OCI-LY3 (cell line): ENCODE data around the gene ABHD5.

Experiments
- H2AFZ ChIP-seq: fragments of 200-600, 300-600 bp; shearing (Covaris generic); 2 replicates; pipeline ENCODE4 v1.6.0; 2014; ENCODE audit warnings: antibody characterized with exemption, low read depth, low read length
- H3K27ac ChIP-seq: fragments of 200-600, 300-600 bp; sonication (generic); 2 replicates; pipeline ENCODE4 v1.5.1; 2014; ENCODE audit warnings: mild to moderate bottlenecking, low read length, moderate library complexity, mixed read lengths
- H3K27me3 ChIP-seq: fragments of 200-600, 300-600 bp; sonication (generic); 2 replicates; pipeline ENCODE4 v1.6.1; 2014; ENCODE audit warnings: low read depth, low read length, mixed read lengths
- H3K36me3 ChIP-seq: fragments of 200-600, 300-600 bp; sonication (generic); replicated peaks from 2 replicates; pipeline ENCODE3; 2014; ENCODE audit warnings: low read depth, low read length, mixed read lengths
- H3K4me1 ChIP-seq: fragments of 300-600, 200-600 bp; sonication (generic); 2 replicates; pipeline ENCODE4 v1.6.1; 2014; ENCODE audit warnings: low read length, mixed read lengths
- H3K4me2 ChIP-seq: fragments of 200-600, 300-600 bp; sonication (generic); 2 replicates; pipeline ENCODE4 v1.6.1; 2014; ENCODE audit warnings: low read length, mixed read lengths
- H3K4me3 ChIP-seq: fragments of 300-600, 200-600 bp; sonication (generic); 2 replicates; pipeline ENCODE4 v1.5.1; 2014; ENCODE audit warnings: antibody characterized with exemption, mild to moderate bottlenecking, low read length, moderate library complexity
- H3K79me2 ChIP-seq: fragments of 300-600, 200-600 bp; shearing (Covaris generic); 2 replicates; pipeline ENCODE4 v1.6.1; 2014; ENCODE audit warnings: mild to moderate bottlenecking, low read length, mixed read lengths
- H3K9ac ChIP-seq: fragments of 300-600, 200-600 bp; shearing (Covaris generic); 2 replicates; pipeline ENCODE4 v1.6.0; 2014; ENCODE audit warnings: mild to moderate bottlenecking, low read length, moderate library complexity
- H3K9me3 ChIP-seq: fragments of 200-600, 300-600 bp; shearing (Covaris generic); 2 replicates; pipeline ENCODE4 v1.6.1; 2014; ENCODE audit warnings: low read length, mixed read lengths; ENCODE audit not compliant: insufficient read depth
- H4K20me1 ChIP-seq: fragments of 200-600, 300-600 bp; sonication (generic); 2 replicates; pipeline ENCODE4 v1.6.1; 2016; ENCODE audit warnings: low read length, mixed read lengths; ENCODE audit not compliant: insufficient read depth
- CTCF ChIP-seq: fragments of 200-600, 300-600 bp; sonication (generic); IDR thresholded peaks from 2 replicates; pipeline ENCODE4 v1.5.1; 2014; ENCODE audit warnings: antibody characterized with exemption, low read length, low read depth
- EZH2phosphoT487 ChIP-seq: fragments of 200-600 bp; shearing (Covaris generic); IDR thresholded peaks from 2 replicates; pipeline ENCODE4 v1.6.1; 2018; ENCODE audit warnings: antibody characterized with exemption, mixed run types, low read depth

Gene ABHD5

DNA sequence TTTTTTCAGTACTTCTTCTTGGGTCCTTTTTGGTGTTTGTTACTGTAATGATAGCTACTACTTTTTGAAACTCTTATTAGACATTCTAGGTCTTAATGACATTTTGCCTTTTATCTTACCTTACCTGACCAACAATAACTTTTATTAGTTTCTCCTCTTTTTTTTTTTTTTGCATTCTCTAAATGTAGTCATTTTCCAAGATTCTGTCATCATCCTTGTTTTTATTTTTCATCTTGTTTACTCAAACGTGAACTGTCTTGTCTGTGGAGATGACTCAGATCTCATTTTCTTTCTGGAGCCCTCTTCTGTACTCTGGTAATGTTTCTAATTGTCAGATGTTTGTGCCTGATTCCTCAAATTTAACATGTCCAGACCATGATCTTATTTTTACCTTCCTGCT lies 2.9 kb downstream of the ABHD5 start:
- Histone ChIP-seq H3K4me1 (peaks cover 16% of the 10 kb centered on the region), H3K4me2 (no peak overlapping the region), H3K4me3 (no peak overlapping the region), H3K27me3 (no peaks in the 10 kb centered on the region), H3K9me3 (no peaks in the 10 kb centered on the region), H2AFZ (no peak overlapping the region), H3K79me2 (peaks cover 58% of the 10 kb centered on the region), H4K20me1 (no peaks in the 10 kb centered on the region), H3K36me3 (no peaks in the 10 kb centered on the region), H3K27ac (no peak overlapping the region), H3K9ac (no peak overlapping the region)
- TF ChIP-seq CTCF: no peak
- TF ChIP-seq EZH2phosphoT487: no peak

DNA sequence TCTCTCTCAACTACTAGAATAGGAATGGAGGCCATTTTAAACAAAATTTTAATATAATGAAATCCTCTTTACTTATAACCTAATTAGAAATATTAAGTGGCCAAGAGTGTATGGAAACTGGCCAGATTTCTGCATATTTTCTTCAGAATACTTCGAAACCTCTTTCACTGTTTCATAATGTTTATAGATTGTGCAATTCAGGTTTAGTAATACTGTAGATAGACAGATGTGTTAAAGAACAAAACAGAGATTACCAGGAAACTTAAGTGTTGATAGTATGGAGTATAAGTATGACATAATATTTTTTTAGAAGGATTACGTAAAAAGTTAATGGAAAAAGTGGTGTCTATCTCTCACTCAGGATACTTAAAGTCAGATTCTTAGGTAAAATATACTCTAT lies 4.7 kb downstream of the ABHD5 start:
- no peaks in the 10 kb centered on the region for H3K36me3 ChIP-seq
- H3K9ac ChIP-seq: no peak overlapping the region
- H3K79me2 ChIP-seq: peaks cover 64% of the 10 kb centered on the region
- no peaks in the 10 kb centered on the region for H4K20me1 ChIP-seq
- H3K27me3 ChIP-seq: no peaks in the 10 kb centered on the region
- TF ChIP-seq EZH2phosphoT487 (no peak), CTCF (no peak)
- H3K9me3 ChIP-seq: no peaks in the 10 kb centered on the region
- H3K4me3 ChIP-seq: no peak overlapping the region
- no peak overlapping the region for H3K27ac ChIP-seq
- H3K4me1 ChIP-seq: peaks cover 16% of the 10 kb centered on the region
- no peak overlapping the region for H2AFZ ChIP-seq
- H3K4me2 ChIP-seq: no peak overlapping the region

- H3K27ac ChIP-seq: no peak overlapping the region
- H3K4me1 ChIP-seq: peaks cover 16% of the 10 kb centered on the region
- H3K36me3 ChIP-seq: no peaks in the 10 kb centered on the region
- no peak for TF ChIP-seq CTCF
- no peak for TF ChIP-seq EZH2phosphoT487
- no peak overlapping the region for H2AFZ ChIP-seq
- no peak overlapping the region for H3K4me3 ChIP-seq
- no peaks in the 10 kb centered on the region for H3K27me3 ChIP-seq
- H4K20me1 ChIP-seq: no peaks in the 10 kb centered on the region
- H3K9me3 ChIP-seq: no peaks in the 10 kb centered on the region
- H3K79me2 ChIP-seq: peaks cover 64% of the 10 kb centered on the region
- no peak overlapping the region for H3K4me2 ChIP-seq
- H3K9ac ChIP-seq: no peak overlapping the region
Observed at GRCh38 chr3:43695863-43696262, 5.1 kb downstream of the ABHD5 start.

- Histone ChIP-seq H3K27me3 (no peaks in the 10 kb centered on the region), H2AFZ (no peak overlapping the region), H3K9ac (no peak overlapping the region), H3K9me3 (no peaks in the 10 kb centered on the region), H3K36me3 (no peaks in the 10 kb centered on the region), H3K4me3 (no peak overlapping the region), H3K27ac (no peak overlapping the region), H3K4me2 (no peak overlapping the region), H4K20me1 (no peaks in the 10 kb centered on the region), H3K79me2 (peaks cover 60% of the 10 kb centered on the region), H3K4me1 (peaks cover 16% of the 10 kb centered on the region)
- TF ChIP-seq EZH2phosphoT487 (no peak), CTCF (no peak)
Observed at GRCh38 chr3:43696441-43696840, 5.7 kb downstream of the ABHD5 start.
